Activated effector memory CD4-positive, alpha-beta T cell treated with Interleukin-2 at 50 U/mL for 16 hours (primary cell): ENCODE data around the gene GRM5.
"Not testable (repeated sequence)": the region's sequence is repeated elsewhere in the genome, so short reads cannot be mapped to it uniquely, and the experiment has no call there.

Source experiments
- DNase-seq: peaks from one replicate; pipeline ENCODE4 v3.0.0-alpha.2; 2020

GRM5 gene

GRCh38 chr11:88484873-88485621 is 580.7 kb downstream of the GRM5 start:
- DNase-seq, result no peak

GRCh38 chr11:88482871-88483301 is 582.9 kb downstream of the GRM5 start:
- no peak for DNase-seq

- no peak for DNase-seq
Observed at GRCh38 chr11:88480223-88480622, 585.6 kb downstream of the GRM5 start.

DNA sequence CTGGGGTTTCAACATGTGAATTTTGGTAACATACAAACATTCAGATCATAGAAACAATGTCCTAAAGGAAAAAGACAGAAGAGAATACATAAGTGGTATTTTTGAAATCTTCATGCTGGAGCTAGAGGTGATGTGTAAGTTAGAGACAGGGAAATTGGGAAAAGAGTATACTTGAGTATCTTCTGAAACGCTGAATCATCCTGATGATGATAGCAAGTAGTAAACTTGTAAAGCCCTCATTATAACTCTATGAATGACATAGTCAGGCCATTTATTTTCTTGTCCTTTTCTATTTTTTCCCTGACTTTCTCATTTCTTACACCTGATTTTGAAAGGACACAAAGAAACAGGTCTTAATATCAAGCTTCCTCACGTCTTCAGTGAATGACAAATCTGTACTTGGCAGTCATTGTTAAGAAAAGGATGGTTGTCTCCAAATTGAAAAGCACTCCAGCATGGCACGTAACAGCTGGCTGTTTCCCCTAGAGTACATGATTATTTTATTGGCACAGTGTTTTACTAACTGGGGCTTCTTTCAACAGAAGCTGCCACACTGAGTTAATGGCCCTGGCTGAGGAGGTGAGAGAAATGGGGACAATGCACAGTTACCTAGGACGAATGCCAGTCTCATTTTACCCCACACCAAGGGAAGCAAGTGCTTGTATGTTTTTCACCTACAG is 587.5 kb downstream of the GRM5 start:
- no peak for DNase-seq

GRCh38 chr11:88475991-88476418 is 589.8 kb downstream of the GRM5 start:
- no peak for DNase-seq

DNA sequence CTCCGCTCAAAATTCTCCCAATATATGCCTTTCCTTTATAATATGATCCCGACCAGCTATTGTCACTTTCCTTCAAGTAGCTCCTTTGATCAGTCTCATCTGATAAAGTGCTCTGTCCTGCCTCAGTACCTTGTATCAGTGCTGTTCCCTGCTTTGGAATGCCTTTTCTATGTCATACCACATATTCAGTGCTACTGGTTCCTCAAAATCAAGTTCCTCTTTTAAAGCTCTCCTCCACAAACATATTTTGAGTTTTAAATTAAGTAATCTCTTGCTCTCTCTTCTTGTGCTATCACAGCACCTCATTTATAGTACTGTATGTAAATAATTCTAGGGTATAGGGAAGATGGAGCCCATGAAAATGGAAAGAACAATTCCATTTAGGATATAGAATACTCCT is 591.1 kb downstream of the GRM5 start:
- DNase-seq, result no peak

GRCh38 chr11:88469561-88470225 is 596.1 kb downstream of the GRM5 start:
- DNase-seq, result no peak

GRCh38 chr11:88464528-88464927 is 601.3 kb downstream of the GRM5 start:
- DNase-seq, result no peak

- DNase-seq, result not testable (repeated sequence)
Observed at GRCh38 chr11:88463301-88463700, 602.5 kb downstream of the GRM5 start.

DNA sequence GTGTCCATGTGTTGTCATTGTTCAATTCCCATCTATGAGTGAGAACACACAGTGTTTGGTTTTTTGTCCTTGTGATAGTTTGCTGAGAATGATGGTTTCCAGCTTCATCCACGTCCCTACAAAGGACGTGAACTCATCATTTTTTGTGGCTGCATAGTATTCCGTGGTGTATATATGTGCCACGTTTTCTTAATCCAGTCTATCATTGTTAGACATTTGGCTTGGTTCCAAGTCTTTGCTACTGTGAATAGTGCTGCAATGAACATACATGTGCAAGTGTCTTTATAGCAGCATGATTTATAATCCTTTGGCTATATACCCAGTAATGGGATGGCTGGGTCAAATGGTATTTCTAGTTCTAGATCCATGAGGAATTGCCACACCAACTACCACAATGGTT is 607.7 kb downstream of the GRM5 start:
- not testable (repeated sequence) for DNase-seq

DNA sequence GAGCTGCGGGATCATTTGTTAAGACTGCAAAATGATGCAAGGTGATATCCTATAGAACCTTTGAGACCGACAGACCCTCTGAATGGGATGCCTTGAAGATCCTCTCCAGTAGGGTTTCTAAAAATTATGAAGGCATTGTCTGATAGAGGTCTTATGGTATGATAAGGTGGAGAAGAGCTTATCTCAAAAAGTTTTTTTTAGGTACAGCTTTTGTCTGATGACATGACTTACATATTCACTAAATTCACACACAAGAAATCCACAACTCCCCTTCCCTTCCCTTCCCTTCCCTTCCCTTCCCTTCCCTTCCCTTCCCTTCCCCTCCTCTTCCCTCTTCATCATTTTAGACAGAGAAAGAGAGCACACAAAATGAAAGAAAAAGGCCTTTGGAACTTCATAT is 609.8 kb downstream of the GRM5 start:
- DNase-seq, result no peak

DNA sequence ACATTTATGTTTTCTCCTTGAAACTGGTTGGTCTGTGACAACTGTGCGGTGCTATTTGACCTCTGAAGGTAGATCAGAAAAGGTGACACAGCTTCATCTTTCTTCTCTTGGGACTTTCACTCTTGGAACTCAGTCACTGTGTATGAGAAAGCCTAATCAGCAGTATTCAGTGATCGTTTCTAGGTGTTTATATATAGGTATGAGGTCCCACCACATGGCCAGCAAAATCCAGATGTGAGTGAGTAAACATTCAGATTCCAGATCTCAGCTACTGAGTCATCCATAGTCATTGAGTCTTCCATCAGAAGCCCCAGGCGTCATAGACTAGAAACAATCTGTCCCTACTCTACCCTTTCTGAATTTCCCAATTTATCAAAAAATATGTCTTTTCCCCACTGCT is 610.9 kb downstream of the GRM5 start:
- no peak for DNase-seq
